ENCODE results near the gene GZMM. TPM values are rescaled to one million over a fixed set of nuclear protein-coding genes. Genes with fewer than 3 reads are reported as not detected.

Gene GZMM
- total RNA-seq, 6 donors from 2014 or later, result 2.3 to 6.1 (median 3.8) TPM; not detected in 2

DNA sequence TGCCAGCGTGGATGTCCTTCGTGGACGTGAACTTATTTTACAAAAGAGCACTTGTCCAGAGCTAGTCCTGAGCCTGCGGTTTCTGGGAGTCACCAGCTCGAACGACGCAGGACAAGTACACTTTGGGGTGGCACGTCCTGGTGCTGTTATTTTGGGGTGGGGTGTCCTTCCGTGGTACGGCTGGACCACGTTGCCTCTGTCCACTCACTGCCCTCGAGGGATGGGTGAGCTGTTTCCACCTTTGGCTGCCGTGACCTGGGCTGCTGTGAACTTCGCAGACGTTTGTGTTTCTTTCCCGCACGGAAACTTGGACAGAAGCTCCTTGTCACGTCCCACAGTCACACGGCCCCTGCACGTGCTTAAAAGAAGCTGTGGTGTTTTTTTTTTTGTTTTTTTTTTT lies 11.0 kb downstream of the GZMM start:
- WGBS, 2 donors, result 69 to 77% methylated on average over 17 to 20 of the region's 20 CpGs

DNA sequence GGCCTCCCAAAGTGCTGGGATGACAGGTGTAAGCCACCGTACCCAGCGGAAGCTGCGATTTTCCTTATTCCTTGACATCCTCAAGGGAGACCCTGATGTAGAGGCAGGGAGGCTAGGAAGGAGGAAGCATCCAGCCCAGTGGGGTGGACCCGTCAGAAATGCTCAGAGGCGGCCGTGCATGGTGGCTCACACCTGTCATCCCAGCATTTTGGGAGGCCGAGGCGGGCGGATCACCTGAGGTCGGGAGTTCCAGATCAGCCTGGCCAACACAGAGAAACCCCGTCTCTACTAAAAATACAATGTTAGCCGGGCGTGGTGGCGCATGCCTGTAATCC lies 11.6 kb downstream of the GZMM start:
- DNase-seq, result no peak
- TF ChIP-seq POLR2A (IDR thresholded peaks at IDR 0.05) (no peak), POLR2AphosphoS5 (IDR thresholded peaks at IDR 0.05) (no peak), EP300 (IDR thresholded peaks at IDR 0.05) (no peak), CTCF (IDR thresholded peaks at IDR 0.05) (no peak)
- ATAC-seq (ENCODE audit: low FRiP score in 2 of 2), result no peak
- WGBS, 2 donors, result 90 to 94% methylated on average over 7 to 14 of the region's 14 CpGs
- Histone ChIP-seq H3K4me1 (peaks cover 21 to 36% (median 28%) of the 10 kb centered on the region in 4 donors), H3K27me3 (no peaks in the 10 kb centered on the region), H3K36me3 (no peaks in the 10 kb centered on the region), H3K27ac (peak overlapping the region in 3 of 4 donors; percentile 38 to 57 (median 50)), H3K9me3 (no peaks in the 10 kb centered on the region), H3K4me3 (no peak overlapping the region)

More for the DNA sequence above, 11.0 kb downstream of the GZMM start:
- peaks cover 21 to 36% (median 28%) of the 10 kb centered on the region in 4 donors for H3K4me1 ChIP-seq
- no peak overlapping the region for H3K4me3 ChIP-seq
- no peaks in the 10 kb centered on the region for H3K36me3 ChIP-seq
- DNase-seq (no peak), ATAC-seq (ENCODE audit: low FRiP score in 2 of 2) (no peak)
- H3K27ac ChIP-seq, result no peak overlapping the region
- no peaks in the 10 kb centered on the region for H3K27me3 ChIP-seq
- TF ChIP-seq POLR2A (IDR thresholded peaks at IDR 0.05) (no peak), POLR2AphosphoS5 (IDR thresholded peaks at IDR 0.05) (no peak), CTCF (IDR thresholded peaks at IDR 0.05) (no peak), EP300 (IDR thresholded peaks at IDR 0.05) (no peak)
- no peaks in the 10 kb centered on the region for H3K9me3 ChIP-seq

GRCh38 chr19:556611-557382 lies 12.9 kb downstream of the GZMM start:
- Histone ChIP-seq H3K9me3 (no peaks in the 10 kb centered on the region), H3K27me3 (no peaks in the 10 kb centered on the region), H3K4me1 (peaks cover 21 to 31% (median 28%) of the 10 kb centered on the region in 4 donors), H3K4me3 (no peak overlapping the region), H3K36me3 (no peaks in the 10 kb centered on the region), H3K27ac (peak overlapping the region; percentile 38 to 57 (median 49))
- ATAC-seq (ENCODE audit: low FRiP score in 2 of 2) (peak; percentile 13), DNase-seq (no peak)
- TF ChIP-seq POLR2A (IDR thresholded peaks at IDR 0.05) (no peak), POLR2AphosphoS5 (IDR thresholded peaks at IDR 0.05) (no peak), EP300 (IDR thresholded peaks at IDR 0.05) (no peak), CTCF (IDR thresholded peaks at IDR 0.05) (no peak)
- WGBS, 2 donors, result 83 to 88% methylated on average over 10 to 26 of the region's 31 CpGs

DNA sequence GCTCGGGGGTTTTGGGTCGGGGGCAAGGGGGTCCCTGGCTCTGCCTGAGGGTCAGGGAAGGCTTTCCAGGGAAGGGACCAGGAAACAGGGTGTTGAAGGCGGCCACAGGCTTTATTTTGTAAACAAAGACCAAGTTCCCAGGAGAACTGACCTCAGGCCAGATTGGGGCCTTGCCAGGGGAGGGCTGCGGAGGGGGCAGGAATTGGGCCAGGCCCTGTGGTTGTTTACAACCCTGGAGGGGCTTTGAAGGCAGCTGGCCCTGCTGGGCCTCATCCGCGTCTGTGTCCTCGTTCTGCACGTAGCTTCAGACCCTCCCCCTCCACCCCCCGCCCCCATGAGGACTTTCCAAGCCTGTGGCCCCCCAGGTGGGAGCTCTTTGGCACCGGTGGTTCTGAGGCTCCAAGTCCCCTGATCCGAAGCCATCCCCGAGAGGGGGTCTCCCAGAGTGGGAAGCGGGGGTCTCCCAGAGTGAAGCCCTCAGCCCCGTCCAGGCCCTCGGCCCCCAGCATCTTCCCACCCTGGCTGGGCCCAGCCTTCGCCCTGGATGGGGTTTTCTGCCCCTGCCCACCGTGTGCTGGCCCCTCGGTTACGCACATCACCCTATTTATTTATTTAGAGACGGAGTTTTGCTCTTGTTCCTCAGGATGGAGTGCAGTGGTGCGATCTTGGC lies 15.1 kb downstream of the GZMM start:
- Histone ChIP-seq H3K9me3 (no peaks in the 10 kb centered on the region), H3K4me3 (no peak overlapping the region), H3K27ac (peak overlapping the region in 3 of 4 donors; percentile 50 to 61 (median 61)), H3K36me3 (no peaks in the 10 kb centered on the region), H3K27me3 (no peaks in the 10 kb centered on the region), H3K4me1 (peaks cover 21 to 31% (median 28%) of the 10 kb centered on the region in 4 donors)
- WGBS, 2 donors, result 58 to 64% methylated on average over 14 to 17 of the region's 21 CpGs
- ATAC-seq (ENCODE audit: low FRiP score in 2 of 2) (no peak), DNase-seq (no peak)
- TF ChIP-seq CTCF (IDR thresholded peaks at IDR 0.05), result no peak

All from upper lobe of left lung (tissue), 6 donors.